GM12873 (cell line): ENCODE data around the gene ADAMTS13.
A peak's percentile ranks its signal among the peaks of the same experiment; 100 is the strongest.

Experiments used
- CTCF ChIP-seq: IDR thresholded peaks from 2 replicates; pipeline ENCODE4 v1.5.1; 2012; ENCODE audit warnings: low read depth, mild to moderate bottlenecking, moderate library complexity, low read length, control low read depth; ENCODE audit not compliant: insufficient read depth; ENCODE audit errors: missing control alignments

The ADAMTS13 gene

GRCh38 chr9:133429641-133430161, 7.5 kb downstream of the ADAMTS13 start:
- TF ChIP-seq CTCF: peak; percentile 24

- no peak for TF ChIP-seq CTCF
These were observed 8.1 kb downstream of the ADAMTS13 start for GRCh38 chr9:133430244-133430643.

- TF ChIP-seq CTCF: no peak
These were observed 11.2 kb downstream of the ADAMTS13 start for GRCh38 chr9:133433351-133433843.

- TF ChIP-seq CTCF: no peak
These were observed 14.5 kb downstream of the ADAMTS13 start for GRCh38 chr9:133436681-133437080.

GRCh38 chr9:133437753-133438531, 15.8 kb downstream of the ADAMTS13 start:
- no peak for TF ChIP-seq CTCF

- TF ChIP-seq CTCF: no peak
These were observed 17.2 kb downstream of the ADAMTS13 start for GRCh38 chr9:133439337-133439736.

- no peak for TF ChIP-seq CTCF
These were observed 18.7 kb downstream of the ADAMTS13 start for GRCh38 chr9:133440874-133441273.
